HG03045 (cell line): Measurements from ENCODE around the gene DICER1.

ENCODE experiments used
- ATAC-seq: cut with Tn5 transposase; IDR thresholded peaks from one replicate; pipeline ENCODE4 v1.9.1; 2021; ENCODE audit warnings: mild to moderate bottlenecking, moderate library complexity; ENCODE audit not compliant: unreplicated experiment

The DICER1 gene

GRCh38 chr14:95043732-95044462 lies 113.4 kb downstream of the DICER1 start:
- ATAC-seq: no peak

- ATAC-seq: no peak
Observed at GRCh38 chr14:95043314-95043713, 114.0 kb downstream of the DICER1 start.

- ATAC-seq: no peak
Observed at GRCh38 chr14:95041477-95042020, 115.8 kb downstream of the DICER1 start.

GRCh38 chr14:95040708-95041476 lies 116.4 kb downstream of the DICER1 start:
- no peak for ATAC-seq

GRCh38 chr14:95039993-95040348 lies 117.4 kb downstream of the DICER1 start:
- ATAC-seq: no peak

GRCh38 chr14:95039259-95039992 lies 117.9 kb downstream of the DICER1 start:
- no peak for ATAC-seq

GRCh38 chr14:95038521-95039250 lies 118.6 kb downstream of the DICER1 start:
- no peak for ATAC-seq

GRCh38 chr14:95037273-95037672 lies 120.1 kb downstream of the DICER1 start:
- ATAC-seq: no peak
